GM19035 (cell line): ENCODE data around the gene HOXA13.

ENCODE experiments used
- ATAC-seq: cut with Tn5 transposase; IDR thresholded peaks from one replicate; pipeline ENCODE4 v1.9.1; 2021; ENCODE audit not compliant: unreplicated experiment

Gene HOXA13

DNA sequence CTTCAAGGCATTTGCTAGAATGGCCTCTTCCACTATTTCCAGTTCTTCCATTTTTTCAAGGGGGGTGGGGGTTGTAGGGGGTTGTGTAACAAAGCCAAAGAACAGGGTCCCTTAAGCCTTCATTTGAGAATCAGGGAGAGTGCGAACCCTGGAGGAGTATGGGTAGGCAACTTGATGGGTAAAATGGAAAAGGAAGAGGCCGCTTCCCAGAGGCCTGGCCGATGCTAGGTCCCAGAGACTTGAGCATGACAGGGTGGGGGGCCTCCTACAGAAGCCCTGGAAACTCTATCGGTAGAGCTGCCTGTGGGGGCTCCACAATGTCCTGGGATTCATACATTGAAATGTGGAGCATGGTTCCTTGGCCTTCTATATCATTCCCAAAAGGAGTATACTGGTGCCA is 9.1 kb upstream of the HOXA13 start:
- ATAC-seq = no peak

GRCh38 chr7:27207348-27207985 is 7.6 kb upstream of the HOXA13 start:
- no peak for ATAC-seq

DNA sequence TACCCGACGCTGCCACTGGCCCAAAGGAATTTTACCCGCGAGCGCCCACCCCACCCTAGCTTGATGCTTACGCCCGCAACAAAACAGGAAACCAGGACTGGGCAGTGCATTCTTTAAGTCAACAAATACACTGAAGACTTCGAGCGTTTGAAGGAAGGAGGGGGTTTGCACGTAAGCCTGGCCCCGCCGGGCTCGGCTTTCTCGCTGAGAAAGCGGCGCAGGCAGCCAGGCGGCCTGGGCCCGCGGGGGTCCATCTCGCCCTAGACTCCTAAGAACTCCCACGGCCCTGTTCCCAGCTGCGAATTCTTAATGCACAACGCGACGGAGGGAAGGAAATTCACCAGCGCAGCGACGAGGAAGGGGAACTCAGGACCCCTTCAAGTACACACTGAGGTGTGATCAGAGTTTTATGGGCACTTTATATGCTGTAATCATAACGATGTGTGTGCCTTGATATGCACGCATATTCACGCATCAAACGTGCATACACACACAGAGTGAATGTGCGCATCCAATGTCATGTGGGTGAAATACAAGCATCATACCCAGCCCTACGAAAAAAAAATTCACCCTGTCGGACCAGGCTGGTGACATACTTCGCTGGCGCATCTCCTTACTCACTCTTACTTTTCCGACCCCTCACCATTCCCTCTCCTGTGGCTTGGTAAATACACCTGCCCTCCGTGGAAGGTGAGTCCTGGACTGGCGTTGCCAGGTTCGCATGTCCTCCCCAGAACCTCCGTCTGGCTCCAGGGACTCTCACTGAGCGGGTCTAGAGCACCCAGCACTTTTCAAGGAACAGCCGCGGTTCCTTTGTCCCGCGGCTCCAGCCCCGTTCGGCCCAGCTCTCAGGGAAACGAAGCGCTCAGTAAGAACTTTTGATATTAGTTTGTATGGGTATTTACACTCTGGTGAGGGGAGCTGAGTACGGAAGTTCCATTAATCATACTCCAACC is 5.7 kb upstream of the HOXA13 start:
- no peak for ATAC-seq

DNA sequence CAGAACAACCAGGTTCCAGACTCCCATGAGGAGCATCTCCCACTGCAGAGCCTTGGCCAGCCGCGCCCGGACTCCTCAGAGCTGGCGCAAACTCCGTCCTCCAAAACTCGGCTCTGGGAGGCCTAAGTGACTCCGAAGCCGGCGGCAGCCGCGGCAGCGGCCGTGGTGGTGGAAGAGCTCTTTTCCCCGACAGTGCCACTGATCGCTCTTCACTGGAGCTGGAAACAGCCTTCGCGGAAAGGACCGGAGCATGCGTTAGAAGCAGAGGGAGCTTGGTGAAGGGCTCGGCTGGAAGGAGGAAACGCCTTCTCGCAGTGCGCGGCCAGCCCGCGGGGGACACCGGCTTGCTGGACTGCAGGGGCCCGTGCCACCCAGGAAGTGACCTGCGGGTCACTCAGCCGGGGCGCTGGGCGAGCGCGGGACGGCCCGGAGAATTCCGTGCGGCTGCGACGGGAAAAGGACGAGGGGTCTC is 5.0 kb upstream of the HOXA13 start:
- no peak for ATAC-seq

GRCh38 chr7:27203964-27204594 is 4.2 kb upstream of the HOXA13 start:
- ATAC-seq = no peak

GRCh38 chr7:27203365-27203953 is 3.6 kb upstream of the HOXA13 start:
- no peak for ATAC-seq

DNA sequence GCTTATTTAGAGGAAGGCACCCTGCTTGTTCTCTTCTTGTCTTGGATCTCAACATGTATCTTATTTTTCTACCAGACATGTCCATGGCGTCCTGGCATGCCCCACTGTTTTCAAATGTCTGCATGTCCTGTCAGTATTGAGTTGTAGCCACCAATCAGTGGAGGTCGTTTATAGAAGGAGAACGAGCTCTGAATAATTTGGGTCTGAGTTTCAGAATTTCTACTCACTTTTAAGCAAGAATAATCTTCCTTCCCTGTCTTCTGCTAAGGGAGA is 2.9 kb upstream of the HOXA13 start:
- no peak for ATAC-seq

GRCh38 chr7:27202018-27202861 is 2.3 kb upstream of the HOXA13 start:
- ATAC-seq = no peak

GRCh38 chr7:27201580-27202017 is 1.7 kb upstream of the HOXA13 start:
- no peak for ATAC-seq

GRCh38 chr7:27200761-27201579 is 1.1 kb upstream of the HOXA13 start:
- no peak for ATAC-seq

GRCh38 chr7:27198871-27199801 is 755 bp downstream of the HOXA13 start:
- no peak for ATAC-seq

- no peak for ATAC-seq
These were observed 1.6 kb downstream of the HOXA13 start for GRCh38 chr7:27198138-27198841.

- no peak for ATAC-seq
These were observed 2.5 kb downstream of the HOXA13 start for GRCh38 chr7:27197137-27198042.

DNA sequence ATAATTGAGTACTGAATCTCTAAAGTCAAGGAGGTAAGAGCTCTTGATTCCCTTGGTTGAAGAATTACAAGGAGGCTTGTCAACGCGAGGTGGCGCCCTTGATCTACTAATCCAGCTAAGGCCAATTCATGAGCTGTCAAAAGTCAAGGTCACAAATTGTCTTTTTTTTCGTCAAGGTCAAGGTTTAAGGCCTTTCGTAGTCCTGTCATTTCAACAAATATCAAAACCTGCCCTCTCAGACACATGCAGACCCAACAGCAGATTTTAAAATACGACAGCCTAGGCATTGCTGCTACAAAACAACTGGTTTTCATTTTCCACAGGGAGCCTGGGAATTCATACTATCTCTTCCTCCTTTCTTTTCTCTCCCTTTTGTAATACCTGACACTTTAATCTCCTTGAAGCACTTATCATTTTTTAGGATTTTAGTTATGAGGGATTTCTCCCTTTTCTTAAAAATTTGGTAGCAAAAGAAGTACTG is 3.6 kb downstream of the HOXA13 start:
- ATAC-seq = no peak

- no peak for ATAC-seq
These were observed 5.1 kb downstream of the HOXA13 start for GRCh38 chr7:27194686-27195379.

DNA sequence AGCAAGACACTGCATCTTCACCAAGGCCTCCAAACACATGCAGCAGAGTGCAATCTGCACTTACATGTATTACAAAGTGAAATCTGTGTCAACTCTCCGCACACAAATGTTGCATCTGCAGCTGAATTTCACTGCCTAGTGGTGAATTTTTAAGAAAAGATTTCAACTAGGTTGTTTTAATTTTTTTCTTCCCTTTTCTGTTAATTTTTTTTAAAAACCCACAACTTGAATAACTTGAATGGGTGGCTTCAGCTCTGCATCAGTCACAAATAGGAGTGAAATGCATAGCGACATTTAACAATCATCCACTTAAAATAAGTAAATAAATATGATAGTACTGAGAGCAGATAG is 5.9 kb downstream of the HOXA13 start:
- no peak for ATAC-seq
